ENCODE measurements around the gene CMC2.

- TF ChIP-seq POLR2A (IDR thresholded peaks at IDR 0.05) (no peak), CTCF (IDR thresholded peaks at IDR 0.05) (no peak)
Measured at GRCh38 chr16:80976946-80977345, 29.7 kb downstream of the CMC2 start.

Data from sigmoid colon (tissue), 3 donors.